Heart right ventricle (tissue), 16 donors: Measurements from ENCODE around the gene ADGRD1. TPM values are rescaled to one million over a fixed set of nuclear protein-coding genes. Genes with fewer than 3 reads are reported as not detected.

ENCODE experiments used
- ATAC-seq, 8 donors: fragments of 200-7000 bp; cut with Tn5 transposase; one replicate each; pipeline ENCODE4 v1.9.1; 2020; ENCODE audit warnings: mild to moderate bottlenecking in 8 of 8, moderate library complexity in 8 of 8, moderate number of reproducible peaks in 1 of 8
- DNase-seq, 2 donors: peaks; one replicate each; pipeline ENCODE4 v3.0.0-alpha.2; 2020
- H3K27ac ChIP-seq, 10 donors: fragments of 200-600 bp; sonication (generic) in 2 of 10; one replicate each; pipeline versions ENCODE4 v1.5.0 to v1.8.0; 2020 to 2022; ENCODE audit warnings: mild to moderate bottlenecking in 3 of 10
- H3K27me3 ChIP-seq, 7 donors: fragments of 200-600 bp; one replicate each; pipeline ENCODE4 v1.8.0; 2021 to 2022; ENCODE audit warnings: mild to moderate bottlenecking in 2 of 7
- H3K36me3 ChIP-seq, 9 donors: fragments of 200-600 bp; sonication (generic) in 1 of 9; one replicate each; pipeline versions ENCODE4 v1.5.0 to v1.8.0; 2020 to 2022; ENCODE audit warnings: mild to moderate bottlenecking in 2 of 9
- H3K4me1 ChIP-seq, 9 donors: fragments of 200-600 bp; sonication (generic) in 1 of 9; one replicate each; pipeline versions ENCODE4 v1.5.0 to v1.8.0; 2020 to 2022; ENCODE audit warnings: mild to moderate bottlenecking in 4 of 9
- H3K4me3 ChIP-seq, 10 donors: fragments of 200-600 bp; sonication (generic) in 2 of 10; one replicate each; pipeline versions ENCODE4 v1.5.0 to v1.8.0; 2020 to 2022; ENCODE audit warnings: mild to moderate bottlenecking in 7 of 10, moderate library complexity in 2 of 10
- H3K9me3 ChIP-seq, 11 donors: fragments of 200-600 bp in 10 of 11; sonication (generic) in 2 of 11; one replicate each; pipeline versions ENCODE4 v1.5.0 to v1.8.0; 2013 to 2022; ENCODE audit warnings: mild to moderate bottlenecking in 2 of 11, control low read depth in 1 of 11, moderate library complexity in 1 of 11
- CTCF ChIP-seq, 9 donors: fragments of 200-600 bp; sonication (generic) in 2 of 9; IDR thresholded peaks; one replicate each; pipeline versions ENCODE4 v1.5.0 to v1.8.0; 2021 to 2022; ENCODE audit warnings: antibody characterized with exemption in 9 of 9, mild to moderate bottlenecking in 5 of 9, moderate library complexity in 1 of 9
- WGBS, 2 donors: extraction: QIAGEN DNeasy Blood & Tissue Kit; methylation state at CpG; one replicate each; pipeline ENCODE4 v1.1.7; 2013; ENCODE audit warnings: inconsistent platforms in 1 of 2; 5-methylcytosine and 5-hydroxymethylcytosine counted together
- intact Hi-C, 10 donors: fragments of 100-400 bp; cut with DNase I; formaldehyde crosslinking; loops; one replicate each; pipeline versions ENCODE4 v1.11.1 to v1.14.2; 2022
- polyA plus RNA-seq, 2 donors: library from polyadenylated mRNA; stranded (reverse); fragments of 200-250 nt; gene quantifications; one replicate each; pipeline ENCODE4 v1.2.3, GENCODE V29; 2013
- total RNA-seq, 10 donors: library from RNA; stranded (reverse); fragmentation: NEBNext Ultra II Directional in 3 of 10; extraction: Animal tissue kit (Norgen Biotek cat#: 25700) in 3 of 10; gene quantifications; one replicate each; pipeline versions ENCODE4 v1.2.1 to v1.2.4, GENCODE V29; 2021 to 2023
- donor health status: Arrhythmogenic right ventricular cardiomyopathy.
- donor health status: ischemic (EF 13 %, LVEDD 7.1; RV severe dilation, severe dysfunction).
- donor health status: healthy with polysubstance abuse.
- donor health status: DM: no; HTN: yes; CAD: no.
- donor health status: DM: no; HTN: no; CAD: no.
- donor health status: ischemic (EF 25% LVEDD 6.9; RV normal size, moderate dysfunction).
- donor health status: ischemic (EF 25% LVEDD 5.7; RV mildly dilated, moderate dysfunction).
- donor health status: healthy.
- donor health status: DM: yes; HTN: yes; CAD: no.
- donor health status: Ischemic cardiomyopathy.
- donor health status: ischemic (EF 35%, LVEDD 5.7; RV mildly dilated, moderate dysfunction).
- donor health status: nonischemic (EF 11% LVEDD 7.7; RV severe dilation, severe dysfunction).
- donor health status: DM: yes; HTN: yes; CAD: no.
- donor health status: PGD.
- donor health status: ischemic (EF 29% LVEDD 5.4; RV normal size, mild dysfunction).
- donor health status: nonischemic (EF 23%, LVEDD 6.1; RV moderate dilation, normal function).

Gene ADGRD1
- total and polyA plus RNA-seq, 12 donors, result 16.8 to 157 (median 69.7) TPM

- 84 to 88% methylated on average over 26 of the region's 26 CpGs for WGBS, 2 donors
- no peaks in the 10 kb centered on the region for H3K9me3 ChIP-seq
- H3K27me3 ChIP-seq, result no peaks in the 10 kb centered on the region
- no peak for DNase-seq
- no peak for ATAC-seq
- no peak for TF ChIP-seq CTCF (IDR thresholded peaks at IDR 0.05)
- intact Hi-C loops, result loop anchor here in 3 of 10 donors (5.0 kb wide), 2 partner anchors 51 to 56 kb away; partner anchors contain the start of gene ADGRD1 (in 2 of the 3)
- no peak overlapping the region for H3K4me3 ChIP-seq
- H3K4me1 ChIP-seq, result peaks cover 5 to 44% (median 21%) of the 10 kb centered on the region in 9 donors
- peaks cover 0 to 53% (median 3%) of the 10 kb centered on the region in 9 donors for H3K36me3 ChIP-seq
- peak overlapping the region in 7 of 10 donors; percentile 18 to 69 (median 50) for H3K27ac ChIP-seq
These were observed 54.6 kb downstream of the ADGRD1 start for GRCh38 chr12:131008131-131008912.

- Histone ChIP-seq H3K4me3 (no peak overlapping the region), H3K36me3 (peaks cover 0 to 49% (median 3%) of the 10 kb centered on the region in 9 donors), H3K27ac (no peak overlapping the region), H3K4me1 (peaks cover 5 to 39% (median 16%) of the 10 kb centered on the region in 9 donors), H3K9me3 (no peaks in the 10 kb centered on the region), H3K27me3 (no peaks in the 10 kb centered on the region)
- no peak for ATAC-seq
- no peak for TF ChIP-seq CTCF (IDR thresholded peaks at IDR 0.05)
- WGBS, 2 donors, result 93 to 94% methylated on average over 17 of the region's 17 CpGs
- intact Hi-C loops, result loop anchor here in 3 of 10 donors (5.0 kb wide), 2 partner anchors 52 to 57 kb away; partner anchors contain the start of gene ADGRD1 (in 2 of the 3)
- no peak for DNase-seq
These were observed 55.2 kb downstream of the ADGRD1 start for GRCh38 chr12:131008913-131009270.

- Histone ChIP-seq H3K36me3 (peaks cover 0 to 52% (median 3%) of the 10 kb centered on the region in 9 donors), H3K4me1 (peaks cover 5 to 34% (median 15%) of the 10 kb centered on the region in 9 donors), H3K4me3 (no peak overlapping the region), H3K27ac (no peak overlapping the region), H3K9me3 (no peaks in the 10 kb centered on the region), H3K27me3 (no peaks in the 10 kb centered on the region)
- DNase-seq (no peak), ATAC-seq (no peak)
- TF ChIP-seq CTCF (IDR thresholded peaks at IDR 0.05), result no peak
- 84 to 88% methylated on average over 21 of the region's 21 CpGs for WGBS, 2 donors
- intact Hi-C loops, result loop anchor here in 3 of 10 donors (5.0 kb wide), 2 partner anchors 52 to 57 kb away; partner anchors contain the start of gene ADGRD1 (in 2 of the 3)
These were observed 56.1 kb downstream of the ADGRD1 start for GRCh38 chr12:131009595-131010395.
